ENCODE data around the gene MARK1. TPM values are rescaled to one million over a fixed set of nuclear protein-coding genes. Genes with fewer than 3 reads are reported as not detected.

Gene MARK1
- total and polyA plus RNA-seq, 2 of the 13 experiments (the other 11 are each of a cell fraction or from before 2014, with no cell fraction given) = not detected

GRCh38 chr1:220516014-220516721, 11.8 kb upstream of the MARK1 start:
- intact Hi-C loops (cut with micrococcal nuclease; ENCODE audit: unreplicated experiment) = no loop called here
- no peaks in the 10 kb centered on the region for H4K20me1 ChIP-seq (ENCODE audit: insufficient read depth, low read length)
- BruUV-seq (replicated peaks) = no TSS peak
- in situ Hi-C loops (cut with HindIII; ENCODE audit: extremely low pct_ligation_motif_present, low pct_unique_long_range_greater_than_20kb) = no loop called here
- no peak overlapping the region for H3K4me2 ChIP-seq (ENCODE audit: low read depth, low read length)
- no peak overlapping the region for H2AFZ ChIP-seq (ENCODE audit: low read length)
- no peak overlapping the region for H3K9ac ChIP-seq (ENCODE audit: insufficient read depth, low read depth, low read length)
- no peaks in the 10 kb centered on the region for H3K4me1 ChIP-seq (ENCODE audit: insufficient read depth, low read length)
- WGBS (ENCODE audit: low lambda C conversion rate) = 13% methylated on average over 3 of the region's 6 CpGs
- ChIA-PET CTCF (ENCODE audit: low intra/inter-chr PET ratio, low total read pairs) (no interaction called here), POLR2A (no interaction called here)
- H3K27ac ChIP-seq (ENCODE audit: extremely low read length, insufficient read depth, low read length) = no peak overlapping the region
- ATAC-seq = no peak
- H3K36me3 ChIP-seq (replicated peaks in 1 of 2; ENCODE audit: control insufficient read depth in 1 of 2, insufficient read depth in 2 of 2, low read length in 2 of 2) = no peaks in the 10 kb centered on the region
- H3K79me2 ChIP-seq (ENCODE audit: insufficient read depth, low read length) = no peaks in the 10 kb centered on the region
- TF ChIP-seq ZNF350 (CRISPR knock-in tag; IDR thresholded peaks at IDR 0.05; ENCODE audit: borderline replicate concordance, low read depth) (no peak), ZNF572 (CRISPR knock-in tag; IDR thresholded peaks at IDR 0.05) (no peak), POGZ (CRISPR knock-in tag; IDR thresholded peaks at IDR 0.05) (no peak), CENPBD1 (CRISPR knock-in tag; IDR thresholded peaks at IDR 0.05; ENCODE audit: borderline replicate concordance, low read depth) (no peak), FOXO4 (CRISPR knock-in tag; conservative IDR thresholded peaks at IDR 0.05) (no peak), ZUFSP (CRISPR knock-in tag; IDR thresholded peaks at IDR 0.05; ENCODE audit: borderline replicate concordance) (no peak), MLX (CRISPR knock-in tag; IDR thresholded peaks at IDR 0.05) (no peak), ZNF264 (CRISPR knock-in tag; IDR thresholded peaks at IDR 0.05) (no peak), ZNF143 (CRISPR knock-in tag; IDR thresholded peaks at IDR 0.05) (no peak), ERF (CRISPR knock-in tag; IDR thresholded peaks at IDR 0.05) (no peak)
- no peak for DNase-seq (ENCODE audit: low spot score)
- no peak overlapping the region for H3K4me3 ChIP-seq (replicated peaks in 1 of 3; ENCODE audit: insufficient read depth in 1 of 3, low read depth in 2 of 3, low read length in 3 of 3)
- no peak for FAIRE-seq
- H3K27me3 ChIP-seq (ENCODE audit: control insufficient read depth in 1 of 2, insufficient read depth in 2 of 2, low read length in 2 of 2) = no peaks in the 10 kb centered on the region
- H3K9me3 ChIP-seq (ENCODE audit: low read length) = no peaks in the 10 kb centered on the region
